ENCODE data around the gene UTP14C. TPM values are rescaled to one million over a fixed set of nuclear protein-coding genes. Genes with fewer than 3 reads are reported as not detected.

The UTP14C gene
- total and polyA plus RNA-seq, 2 of the 13 experiments (the other 11 are each of a cell fraction or from before 2014, with no cell fraction given), result 8.8 to 12.2 TPM

DNA sequence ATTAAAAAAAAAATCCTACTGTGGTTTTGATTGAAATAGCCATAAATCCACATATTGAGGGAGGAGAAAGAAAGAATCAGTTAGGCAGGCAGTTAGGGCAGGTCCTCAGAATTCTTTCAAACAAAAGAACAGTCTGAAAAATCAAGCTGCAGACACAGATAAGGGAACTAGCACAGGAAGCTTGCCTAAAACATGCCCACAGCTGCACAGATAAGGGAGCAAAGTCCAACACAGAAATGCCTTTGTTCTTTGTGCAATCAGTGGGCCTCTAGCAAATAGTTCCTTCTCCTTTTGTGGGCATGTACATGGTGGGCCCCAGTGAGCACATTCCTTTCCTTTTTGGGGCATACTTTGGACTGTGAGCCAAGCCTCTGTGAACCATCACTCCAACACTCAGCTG is 42.7 kb downstream of the UTP14C start (continued):
- TF ChIP-seq, protein P1, sequence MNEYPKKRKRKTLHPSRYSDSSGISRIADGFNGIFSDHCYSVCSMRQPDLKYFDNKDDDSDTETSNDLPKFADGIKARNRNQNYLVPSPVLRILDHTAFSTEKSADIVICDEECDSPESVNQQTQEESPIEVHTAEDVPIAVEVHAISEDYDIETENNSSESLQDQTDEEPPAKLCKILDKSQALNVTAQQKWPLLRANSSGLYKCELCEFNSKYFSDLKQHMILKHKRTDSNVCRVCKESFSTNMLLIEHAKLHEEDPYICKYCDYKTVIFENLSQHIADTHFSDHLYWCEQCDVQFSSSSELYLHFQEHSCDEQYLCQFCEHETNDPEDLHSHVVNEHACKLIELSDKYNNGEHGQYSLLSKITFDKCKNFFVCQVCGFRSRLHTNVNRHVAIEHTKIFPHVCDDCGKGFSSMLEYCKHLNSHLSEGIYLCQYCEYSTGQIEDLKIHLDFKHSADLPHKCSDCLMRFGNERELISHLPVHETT (CRISPR knock-in tag; conservative IDR thresholded peaks at IDR 0.05), result no peak
- TF ChIP-seq NCOA5 (CRISPR knock-in tag; IDR thresholded peaks at IDR 0.05) (no peak), TBX2 (CRISPR knock-in tag; IDR thresholded peaks at IDR 0.05; ENCODE audit: borderline replicate concordance) (no peak), IRX3 (CRISPR knock-in tag; IDR thresholded peaks at IDR 0.05; ENCODE audit: borderline replicate concordance, low read depth) (no peak), ZNF3 (CRISPR knock-in tag; IDR thresholded peaks at IDR 0.05) (no peak), MAZ (IDR thresholded peaks at IDR 0.05; ENCODE audit: borderline replicate concordance, low read depth, low read length) (peak; percentile 72; the same call in 1 of the 2 replicates), MAZ (CRISPR knock-in tag; IDR thresholded peaks at IDR 0.05; ENCODE audit: low read depth) (no peak), CBX5 (CRISPR knock-in tag; IDR thresholded peaks at IDR 0.05; ENCODE audit: borderline replicate concordance) (0 out of 2 replicates have a peak, but pooled peaks have one; percentile 51), SOX13 (IDR thresholded peaks at IDR 0.05) (0 out of 2 replicates have a peak, but pooled peaks have one; percentile 51), SOX13 (CRISPR knock-in tag; conservative IDR thresholded peaks at IDR 0.05 in 1 of 2, IDR thresholded peaks at IDR 0.05 in 1 of 2) (peak in 1 of 2 experiments; percentile 65; a peak in 2 of 4 replicates), DPF2 (CRISPR knock-in tag; IDR thresholded peaks at IDR 0.05; ENCODE audit: borderline replicate concordance, low read depth) (no peak), RAD51 (IDR thresholded peaks at IDR 0.05; ENCODE audit: borderline replicate concordance) (no peak), HNF4A (CRISPR knock-in tag; IDR thresholded peaks at IDR 0.05) (peak; percentile 51; the same call in 1 of the 2 replicates)
- TF ChIP-seq, protein P2, sequence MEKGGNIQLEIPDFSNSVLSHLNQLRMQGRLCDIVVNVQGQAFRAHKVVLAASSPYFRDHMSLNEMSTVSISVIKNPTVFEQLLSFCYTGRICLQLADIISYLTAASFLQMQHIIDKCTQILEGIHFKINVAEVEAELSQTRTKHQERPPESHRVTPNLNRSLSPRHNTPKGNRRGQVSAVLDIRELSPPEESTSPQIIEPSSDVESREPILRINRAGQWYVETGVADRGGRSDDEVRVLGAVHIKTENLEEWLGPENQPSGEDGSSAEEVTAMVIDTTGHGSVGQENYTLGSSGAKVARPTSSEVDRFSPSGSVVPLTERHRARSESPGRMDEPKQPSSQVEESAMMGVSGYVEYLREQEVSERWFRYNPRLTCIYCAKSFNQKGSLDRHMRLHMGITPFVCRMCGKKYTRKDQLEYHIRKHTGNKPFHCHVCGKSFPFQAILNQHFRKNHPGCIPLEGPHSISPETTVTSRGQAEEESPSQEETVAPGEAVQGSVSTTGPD (CRISPR knock-in tag; IDR thresholded peaks at IDR 0.05), result no peak
- TF ChIP-seq, protein P3, sequence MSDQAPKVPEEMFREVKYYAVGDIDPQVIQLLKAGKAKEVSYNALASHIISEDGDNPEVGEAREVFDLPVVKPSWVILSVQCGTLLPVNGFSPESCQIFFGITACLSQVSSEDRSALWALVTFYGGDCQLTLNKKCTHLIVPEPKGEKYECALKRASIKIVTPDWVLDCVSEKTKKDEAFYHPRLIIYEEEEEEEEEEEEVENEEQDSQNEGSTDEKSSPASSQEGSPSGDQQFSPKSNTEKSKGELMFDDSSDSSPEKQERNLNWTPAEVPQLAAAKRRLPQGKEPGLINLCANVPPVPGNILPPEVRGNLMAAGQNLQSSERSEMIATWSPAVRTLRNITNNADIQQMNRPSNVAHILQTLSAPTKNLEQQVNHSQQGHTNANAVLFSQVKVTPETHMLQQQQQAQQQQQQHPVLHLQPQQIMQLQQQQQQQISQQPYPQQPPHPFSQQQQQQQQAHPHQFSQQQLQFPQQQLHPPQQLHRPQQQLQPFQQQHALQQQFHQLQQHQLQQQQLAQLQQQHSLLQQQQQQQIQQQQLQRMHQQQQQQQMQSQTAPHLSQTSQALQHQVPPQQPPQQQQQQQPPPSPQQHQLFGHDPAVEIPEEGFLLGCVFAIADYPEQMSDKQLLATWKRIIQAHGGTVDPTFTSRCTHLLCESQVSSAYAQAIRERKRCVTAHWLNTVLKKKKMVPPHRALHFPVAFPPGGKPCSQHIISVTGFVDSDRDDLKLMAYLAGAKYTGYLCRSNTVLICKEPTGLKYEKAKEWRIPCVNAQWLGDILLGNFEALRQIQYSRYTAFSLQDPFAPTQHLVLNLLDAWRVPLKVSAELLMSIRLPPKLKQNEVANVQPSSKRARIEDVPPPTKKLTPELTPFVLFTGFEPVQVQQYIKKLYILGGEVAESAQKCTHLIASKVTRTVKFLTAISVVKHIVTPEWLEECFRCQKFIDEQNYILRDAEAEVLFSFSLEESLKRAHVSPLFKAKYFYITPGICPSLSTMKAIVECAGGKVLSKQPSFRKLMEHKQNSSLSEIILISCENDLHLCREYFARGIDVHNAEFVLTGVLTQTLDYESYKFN (CRISPR knock-in tag; conservative IDR thresholded peaks at IDR 0.05), result 0 out of 2 replicates have a peak, but pooled peaks have one; percentile 19
